ENCODE data around the gene KLRC1.
"Not testable (repeated sequence)": the region's sequence is repeated elsewhere in the genome, so short reads cannot be mapped to it uniquely, and the experiment has no call there.

Gene KLRC1

GRCh38 chr12:10448236-10448635, 4.9 kb downstream of the KLRC1 start:
- TF ChIP-seq CTCF (IDR thresholded peaks at IDR 0.05): no peak
- H3K9me3 ChIP-seq: no peaks in the 10 kb centered on the region
- no peak overlapping the region for H3K27ac ChIP-seq
- H3K4me1 ChIP-seq (ENCODE audit: control insufficient read depth in 1 of 2, insufficient read depth in 1 of 2, low read depth in 1 of 2, low read length in 1 of 2): no peaks in the 10 kb centered on the region
- H3K36me3 ChIP-seq: no peaks in the 10 kb centered on the region
- H3K4me3 ChIP-seq (ENCODE audit: low read depth in 1 of 2, low read length in 1 of 2): no peak overlapping the region
- H3K27me3 ChIP-seq: peaks cover 3% of the 10 kb centered on the region

GRCh38 chr12:10446052-10446451, 7.1 kb downstream of the KLRC1 start:
- not testable (repeated sequence) for H3K4me1 ChIP-seq (ENCODE audit: control insufficient read depth in 1 of 2, insufficient read depth in 1 of 2, low read depth in 1 of 2, low read length in 1 of 2); H3K36me3 ChIP-seq; H3K4me3 ChIP-seq (ENCODE audit: low read depth in 1 of 2, low read length in 1 of 2); H3K27ac ChIP-seq; H3K27me3 ChIP-seq; H3K9me3 ChIP-seq

- not testable (repeated sequence) for H3K36me3 ChIP-seq; H3K4me3 ChIP-seq (ENCODE audit: low read depth in 1 of 2, low read length in 1 of 2); H3K9me3 ChIP-seq; H3K27me3 ChIP-seq; H3K4me1 ChIP-seq (ENCODE audit: control insufficient read depth in 1 of 2, insufficient read depth in 1 of 2, low read depth in 1 of 2, low read length in 1 of 2); H3K27ac ChIP-seq
Measured at GRCh38 chr12:10441144-10441543, 12.0 kb downstream of the KLRC1 start.

DNA sequence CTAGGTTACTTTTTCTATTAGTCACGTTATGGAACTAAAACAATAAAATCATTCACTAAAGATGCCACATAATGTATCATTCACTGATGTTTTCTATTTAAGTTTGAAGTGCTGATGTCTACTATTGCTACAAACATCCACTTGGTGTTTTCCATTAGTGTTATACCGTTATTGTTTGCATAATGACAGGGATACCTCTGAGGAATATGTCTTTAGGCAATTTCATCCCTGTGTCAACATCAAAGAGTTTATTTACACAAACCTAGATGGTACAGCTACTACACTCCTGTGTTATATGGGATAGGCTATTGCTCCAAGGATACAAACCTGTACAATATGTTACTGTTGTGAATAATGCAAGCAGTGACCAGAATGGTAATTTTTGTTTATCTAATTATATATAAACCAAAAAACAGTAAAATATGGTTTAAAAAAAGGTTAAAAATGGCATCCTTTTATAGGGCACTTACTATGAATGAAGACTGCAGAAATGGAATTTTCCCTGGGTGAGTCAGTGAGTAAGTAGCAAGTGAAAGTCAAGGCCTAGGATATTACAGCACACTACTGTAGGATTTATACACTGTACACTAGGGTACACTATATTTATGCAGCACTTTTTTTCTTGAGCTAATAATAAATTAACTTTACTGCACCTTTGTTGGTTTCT, 13.4 kb downstream of the KLRC1 start:
- H3K4me3 ChIP-seq (ENCODE audit: low read depth in 1 of 2, low read length in 1 of 2): not testable (repeated sequence)
- peaks cover 14% of the 10 kb centered on the region for H3K27me3 ChIP-seq

GRCh38 chr12:10437601-10438000, 15.6 kb downstream of the KLRC1 start:
- H3K27ac ChIP-seq; H3K9me3 ChIP-seq; H3K36me3 ChIP-seq; H3K4me1 ChIP-seq (ENCODE audit: control insufficient read depth in 1 of 2, insufficient read depth in 1 of 2, low read depth in 1 of 2, low read length in 1 of 2); H3K4me3 ChIP-seq (ENCODE audit: low read depth in 1 of 2, low read length in 1 of 2): not testable (repeated sequence)
- H3K27me3 ChIP-seq: peaks cover 14% of the 10 kb centered on the region

More for the DNA sequence above, 13.4 kb downstream of the KLRC1 start:
- not testable (repeated sequence) for H3K9me3 ChIP-seq; H3K27ac ChIP-seq; H3K36me3 ChIP-seq; H3K4me1 ChIP-seq (ENCODE audit: control insufficient read depth in 1 of 2, insufficient read depth in 1 of 2, low read depth in 1 of 2, low read length in 1 of 2)

DNA sequence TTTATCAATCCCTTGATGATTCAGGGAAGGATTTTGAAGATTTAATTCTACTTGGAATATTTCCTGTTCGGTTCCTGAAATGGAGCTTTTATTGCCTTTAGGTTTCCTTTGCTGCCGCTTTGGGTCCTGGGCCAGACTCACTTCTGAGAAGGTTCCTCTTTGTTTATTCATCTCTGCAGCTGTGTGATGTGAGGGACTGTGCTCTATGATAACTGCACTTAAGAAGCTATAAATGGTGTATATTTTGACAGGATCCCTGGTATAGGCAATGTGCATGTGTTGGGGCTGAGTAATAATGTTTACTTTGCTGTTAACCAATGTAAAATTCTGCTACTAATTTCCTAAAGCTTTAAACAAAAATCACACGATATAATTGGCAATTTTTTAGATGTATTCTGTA, 17.4 kb downstream of the KLRC1 start, which contains the start of gene KLRC2:
Gene KLRC2 (minus strand): TSS at position 195 of the 400 bp plus-strand sequence. CDS start 24 bp downstream, at position 171.
- H3K27ac ChIP-seq; H3K4me3 ChIP-seq (ENCODE audit: low read depth in 1 of 2, low read length in 1 of 2); H3K4me1 ChIP-seq (ENCODE audit: control insufficient read depth in 1 of 2, insufficient read depth in 1 of 2, low read depth in 1 of 2, low read length in 1 of 2); H3K36me3 ChIP-seq; H3K9me3 ChIP-seq: not testable (repeated sequence)
- peaks cover 14% of the 10 kb centered on the region for H3K27me3 ChIP-seq

DNA sequence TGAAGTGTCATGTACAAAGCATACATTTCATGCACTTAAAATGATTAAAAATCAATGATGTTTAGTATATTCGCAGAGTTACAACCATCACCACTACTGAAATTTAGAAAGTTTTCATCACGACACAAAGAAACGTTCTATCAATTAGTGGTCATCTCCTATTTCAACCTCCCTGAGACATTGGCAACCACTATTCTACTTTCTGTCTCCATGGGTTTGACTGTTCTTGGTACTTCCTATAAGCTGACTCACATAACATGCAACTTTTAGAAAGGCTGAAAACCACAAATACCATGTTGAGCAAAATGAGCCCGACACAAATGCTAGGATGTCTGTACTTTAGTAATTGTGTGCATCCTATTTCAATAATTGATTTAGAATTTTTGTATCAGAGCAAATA, 22.6 kb downstream of the KLRC1 start:
- H3K4me3 ChIP-seq (ENCODE audit: low read depth in 1 of 2, low read length in 1 of 2); H3K9me3 ChIP-seq; H3K4me1 ChIP-seq (ENCODE audit: control insufficient read depth in 1 of 2, insufficient read depth in 1 of 2, low read depth in 1 of 2, low read length in 1 of 2); H3K36me3 ChIP-seq; H3K27ac ChIP-seq: not testable (repeated sequence)
- peaks cover 16% of the 10 kb centered on the region for H3K27me3 ChIP-seq

DNA sequence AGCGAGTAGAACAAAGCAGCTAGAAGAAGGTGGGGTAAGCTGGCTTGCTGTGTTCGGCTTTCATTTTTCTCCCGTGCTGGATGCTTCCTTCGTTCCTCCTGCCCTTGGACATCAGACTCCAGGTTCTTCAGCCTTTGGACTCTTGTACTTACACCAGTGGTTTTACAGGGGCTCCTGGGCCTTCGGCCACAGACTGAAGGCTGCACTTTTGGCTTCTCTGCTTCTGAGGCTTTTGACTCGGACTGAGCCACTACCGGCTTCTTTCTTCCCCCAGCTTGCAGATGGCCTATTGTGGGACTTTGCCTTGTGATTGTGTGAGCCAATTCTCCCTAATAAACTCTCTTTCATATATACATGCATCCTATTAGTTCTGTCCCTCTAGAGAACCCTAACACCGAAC, 27.2 kb downstream of the KLRC1 start:
- not testable (repeated sequence) for H3K9me3 ChIP-seq; H3K36me3 ChIP-seq; H3K4me1 ChIP-seq (ENCODE audit: control insufficient read depth in 1 of 2, insufficient read depth in 1 of 2, low read depth in 1 of 2, low read length in 1 of 2); H3K4me3 ChIP-seq (ENCODE audit: low read depth in 1 of 2, low read length in 1 of 2); H3K27ac ChIP-seq
- H3K27me3 ChIP-seq: peaks cover 11% of the 10 kb centered on the region

GRCh38 chr12:10424260-10424899, 28.8 kb downstream of the KLRC1 start:
- not testable (repeated sequence) for H3K27ac ChIP-seq; H3K4me1 ChIP-seq (ENCODE audit: control insufficient read depth in 1 of 2, insufficient read depth in 1 of 2, low read depth in 1 of 2, low read length in 1 of 2); H3K9me3 ChIP-seq; H3K36me3 ChIP-seq; H3K4me3 ChIP-seq (ENCODE audit: low read depth in 1 of 2, low read length in 1 of 2)
- H3K27me3 ChIP-seq: peaks cover 14% of the 10 kb centered on the region

GRCh38 chr12:10422159-10422558, 31.0 kb downstream of the KLRC1 start:
- peaks cover 15% of the 10 kb centered on the region for H3K27me3 ChIP-seq
- H3K9me3 ChIP-seq; H3K4me3 ChIP-seq (ENCODE audit: low read depth in 1 of 2, low read length in 1 of 2); H3K4me1 ChIP-seq (ENCODE audit: control insufficient read depth in 1 of 2, insufficient read depth in 1 of 2, low read depth in 1 of 2, low read length in 1 of 2); H3K27ac ChIP-seq; H3K36me3 ChIP-seq: not testable (repeated sequence)

DNA sequence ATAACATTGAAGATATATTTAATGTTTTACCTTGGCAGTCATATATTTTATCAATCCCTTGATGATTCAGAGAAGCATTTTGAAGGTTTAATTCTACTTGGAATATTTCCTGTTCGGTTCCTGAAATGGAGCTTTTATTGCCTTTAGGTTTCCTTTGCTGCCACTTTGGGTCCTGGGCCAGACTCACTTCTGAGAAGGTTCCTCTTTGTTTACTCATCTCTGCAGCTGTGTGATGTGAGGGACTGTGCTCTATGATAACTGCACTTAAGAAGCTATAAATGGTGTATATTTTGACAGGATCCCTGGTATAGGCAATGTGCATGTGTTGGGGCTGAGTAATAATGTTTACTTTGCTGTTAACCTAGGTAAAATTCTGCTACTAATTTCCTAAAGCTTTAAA, 32.8 kb downstream of the KLRC1 start, which contains the start of gene KLRC3:
Gene KLRC3 (minus strand): TSS at position 262 of the 400 bp plus-strand sequence. CDS start 45 bp downstream, at position 217.
- not testable (repeated sequence) for H3K36me3 ChIP-seq; H3K9me3 ChIP-seq; H3K4me1 ChIP-seq (ENCODE audit: control insufficient read depth in 1 of 2, insufficient read depth in 1 of 2, low read depth in 1 of 2, low read length in 1 of 2); H3K4me3 ChIP-seq (ENCODE audit: low read depth in 1 of 2, low read length in 1 of 2); H3K27ac ChIP-seq
- peaks cover 21% of the 10 kb centered on the region for H3K27me3 ChIP-seq
